Natural killer cell treated with Interleukin-12 subunit alpha and Interleukin-12 subunit beta and Interleukin-15 and Interleukin-18, amount 100 ng/mL, for 72 hours (primary cell): ENCODE data around the gene GOLPH3. TPM values are rescaled to one million over a fixed set of nuclear protein-coding genes. Genes with fewer than 3 reads are reported as not detected.
"Not testable (repeated sequence)": the region's sequence is repeated elsewhere in the genome, so short reads cannot be mapped to it uniquely, and the experiment has no call there.

Experiments
- ATAC-seq, 2 donors: fragments of 150-1000 bp; cut with Tn5 transposase in 1 of 2; sonication (Bioruptor Pico), chemical (Tn5 transposase) in 1 of 2; 2 replicates each; pipeline ENCODE4 v1.10.0; 2021
- DNase-seq: peaks from one replicate; pipeline ENCODE4 v3.0.0; 2022; ENCODE audit warnings: low spot score
- H3K27ac Mint-ChIP-seq, 2 donors: 1 replicate in 1 of 2; 2 replicates in 1 of 2; pipeline ENCODE4 v1.8.0; 2022; ENCODE audit warnings: mixed read lengths in 2 of 2, mild to moderate bottlenecking in 1 of 2, moderate library complexity in 1 of 2
- H3K27me3 Mint-ChIP-seq, 2 donors: 1 replicate in 1 of 2; 2 replicates in 1 of 2; pipeline ENCODE4 v1.8.0; 2022; ENCODE audit warnings: mixed read lengths in 2 of 2
- H3K36me3 Mint-ChIP-seq: one replicate; pipeline ENCODE4 v1.8.0; 2022; ENCODE audit warnings: mixed read lengths
- H3K4me1 Mint-ChIP-seq, 2 donors: 1 replicate in 1 of 2; 2 replicates in 1 of 2; pipeline ENCODE4 v1.8.0; 2022; ENCODE audit warnings: low read depth in 2 of 2, mixed read lengths in 2 of 2, mild to moderate bottlenecking in 1 of 2
- H3K4me3 Mint-ChIP-seq: one replicate; pipeline ENCODE4 v1.8.0; 2022; ENCODE audit warnings: mixed read lengths
- H3K9me3 Mint-ChIP-seq: 2 replicates; pipeline ENCODE4 v1.8.0; 2022; ENCODE audit warnings: mixed read lengths
- total RNA-seq, 2 donors: library from RNA; stranded (reverse); gene quantifications; one replicate each; pipeline ENCODE4 v1.2.3, GENCODE V29; 2022

Gene GOLPH3
- total RNA-seq, 2 donors from 2014 or later = 72.5 to 86.7 TPM

- DNase-seq (no peak), ATAC-seq (no peak)
- H3K9me3 Mint-ChIP-seq = no peaks in the 10 kb centered on the region
- H3K27ac Mint-ChIP-seq = peak overlapping the region; percentile 10 to 44
- peaks cover 19 to 22% of the 10 kb centered on the region in 2 donors for H3K4me1 Mint-ChIP-seq
- H3K36me3 Mint-ChIP-seq = peaks cover 10% of the 10 kb centered on the region
- H3K4me3 Mint-ChIP-seq = peak overlapping the region; percentile 28
- H3K27me3 Mint-ChIP-seq = no peaks in the 10 kb centered on the region
Observed at GRCh38 chr5:32138839-32139493, 35.2 kb downstream of the GOLPH3 start.

- DNase-seq (no peak), ATAC-seq (no peak)
- no peak overlapping the region for H3K27ac Mint-ChIP-seq
- H3K4me3 Mint-ChIP-seq = no peak overlapping the region
- H3K9me3 Mint-ChIP-seq = no peaks in the 10 kb centered on the region
- peaks cover 19% of the 10 kb centered on the region for H3K36me3 Mint-ChIP-seq
- H3K4me1 Mint-ChIP-seq = peaks cover 24 to 30% of the 10 kb centered on the region in 2 donors
- no peaks in the 10 kb centered on the region for H3K27me3 Mint-ChIP-seq
Observed at GRCh38 chr5:32136342-32136741, 37.8 kb downstream of the GOLPH3 start.

GRCh38 chr5:32135086-32135485, 39.0 kb downstream of the GOLPH3 start:
- Mint-ChIP-seq H3K27me3 (no peaks in the 10 kb centered on the region), H3K27ac (peak overlapping the region; percentile 18 to 51), H3K36me3 (peaks cover 26% of the 10 kb centered on the region), H3K9me3 (no peaks in the 10 kb centered on the region), H3K4me3 (no peak overlapping the region), H3K4me1 (peaks cover 34 to 42% of the 10 kb centered on the region in 2 donors)
- ATAC-seq (no peak), DNase-seq (no peak)

- H3K4me3 Mint-ChIP-seq = no peak overlapping the region
- ATAC-seq (no peak), DNase-seq (no peak)
- peak overlapping the region in 1 of 2 donors; percentile 19 for H3K27ac Mint-ChIP-seq
- H3K36me3 Mint-ChIP-seq = peaks cover 22% of the 10 kb centered on the region
- H3K4me1 Mint-ChIP-seq = peaks cover 39 to 48% of the 10 kb centered on the region in 2 donors
- no peaks in the 10 kb centered on the region for H3K9me3 Mint-ChIP-seq
- H3K27me3 Mint-ChIP-seq = no peaks in the 10 kb centered on the region
Observed at GRCh38 chr5:32132757-32133156, 41.4 kb downstream of the GOLPH3 start.

GRCh38 chr5:32131604-32132003, 42.5 kb downstream of the GOLPH3 start:
- Mint-ChIP-seq H3K36me3 (peaks cover 22% of the 10 kb centered on the region), H3K4me3 (no peak overlapping the region), H3K4me1 (peaks cover 42 to 51% of the 10 kb centered on the region in 2 donors), H3K27me3 (no peaks in the 10 kb centered on the region), H3K27ac (no peak overlapping the region), H3K9me3 (no peaks in the 10 kb centered on the region)
- DNase-seq = no peak
- no peak for ATAC-seq

- Mint-ChIP-seq H3K9me3 (no peaks in the 10 kb centered on the region), H3K27ac (peak overlapping the region in 1 of 2 donors; percentile 38), H3K27me3 (no peaks in the 10 kb centered on the region), H3K36me3 (peaks cover 30% of the 10 kb centered on the region), H3K4me3 (no peak overlapping the region), H3K4me1 (peaks cover 44 to 52% of the 10 kb centered on the region in 2 donors)
- ATAC-seq (no peak), DNase-seq (no peak)
Observed at GRCh38 chr5:32130865-32131264, 43.3 kb downstream of the GOLPH3 start.

- Mint-ChIP-seq H3K4me1 (peaks cover 40 to 50% of the 10 kb centered on the region in 2 donors), H3K9me3 (no peaks in the 10 kb centered on the region), H3K27ac (peak overlapping the region; percentile 76), H3K4me3 (peak overlapping the region; percentile 54), H3K36me3 (peaks cover 28% of the 10 kb centered on the region), H3K27me3 (no peaks in the 10 kb centered on the region)
- ATAC-seq (peak; percentile 71 to 82), DNase-seq (no peak)
Observed at GRCh38 chr5:32129074-32129598, 45.0 kb downstream of the GOLPH3 start.

GRCh38 chr5:32127711-32128110, 46.4 kb downstream of the GOLPH3 start:
- DNase-seq (no peak), ATAC-seq (no peak)
- peak overlapping the region; percentile 54 for H3K4me3 Mint-ChIP-seq
- no peaks in the 10 kb centered on the region for H3K9me3 Mint-ChIP-seq
- H3K27ac Mint-ChIP-seq = peak overlapping the region; percentile 76
- peaks cover 19% of the 10 kb centered on the region for H3K36me3 Mint-ChIP-seq
- no peaks in the 10 kb centered on the region for H3K27me3 Mint-ChIP-seq
- peaks cover 44 to 56% of the 10 kb centered on the region in 2 donors for H3K4me1 Mint-ChIP-seq

- H3K27ac Mint-ChIP-seq = no peak overlapping the region
- no peaks in the 10 kb centered on the region for H3K9me3 Mint-ChIP-seq
- DNase-seq = no peak
- H3K27me3 Mint-ChIP-seq = no peaks in the 10 kb centered on the region
- no peak for ATAC-seq
- H3K36me3 Mint-ChIP-seq = peaks cover 19% of the 10 kb centered on the region
- peaks cover 45 to 52% of the 10 kb centered on the region in 2 donors for H3K4me1 Mint-ChIP-seq
- H3K4me3 Mint-ChIP-seq = no peak overlapping the region
Observed at GRCh38 chr5:32126691-32127090, 47.4 kb downstream of the GOLPH3 start.

GRCh38 chr5:32123889-32124676, 50.0 kb downstream of the GOLPH3 start:
- H3K4me1 Mint-ChIP-seq = peaks cover 38 to 39% of the 10 kb centered on the region in 2 donors
- H3K27ac Mint-ChIP-seq = peak overlapping the region; percentile 32 to 58
- no peaks in the 10 kb centered on the region for H3K9me3 Mint-ChIP-seq
- H3K27me3 Mint-ChIP-seq = no peaks in the 10 kb centered on the region
- ATAC-seq (no peak), DNase-seq (no peak)
- no peak overlapping the region for H3K4me3 Mint-ChIP-seq
- peaks cover 20% of the 10 kb centered on the region for H3K36me3 Mint-ChIP-seq

GRCh38 chr5:32123058-32123805, 50.9 kb downstream of the GOLPH3 start:
- no peak overlapping the region for H3K4me3 Mint-ChIP-seq
- H3K27ac Mint-ChIP-seq = peak overlapping the region; percentile 32 to 58
- H3K9me3 Mint-ChIP-seq = no peaks in the 10 kb centered on the region
- no peaks in the 10 kb centered on the region for H3K27me3 Mint-ChIP-seq
- DNase-seq (no peak), ATAC-seq (no peak)
- peaks cover 20% of the 10 kb centered on the region for H3K36me3 Mint-ChIP-seq
- peaks cover 30 to 31% of the 10 kb centered on the region in 2 donors for H3K4me1 Mint-ChIP-seq

- not testable (repeated sequence) for H3K9me3 Mint-ChIP-seq, H3K4me3 Mint-ChIP-seq, ATAC-seq, DNase-seq, H3K27me3 Mint-ChIP-seq
- peaks cover 14% of the 10 kb centered on the region for H3K36me3 Mint-ChIP-seq
- peak overlapping the region in 1 of 2 donors; percentile 16 for H3K27ac Mint-ChIP-seq
- peaks cover 32 to 38% of the 10 kb centered on the region in 2 donors for H3K4me1 Mint-ChIP-seq
Observed at GRCh38 chr5:32118922-32119321, 55.2 kb downstream of the GOLPH3 start.

GRCh38 chr5:32116574-32117313, 57.4 kb downstream of the GOLPH3 start:
- ATAC-seq (no peak), DNase-seq (no peak)
- H3K4me1 Mint-ChIP-seq = peaks cover 23 to 29% of the 10 kb centered on the region in 2 donors
- H3K4me3 Mint-ChIP-seq = no peak overlapping the region
- no peaks in the 10 kb centered on the region for H3K9me3 Mint-ChIP-seq
- H3K27me3 Mint-ChIP-seq = no peaks in the 10 kb centered on the region
- H3K36me3 Mint-ChIP-seq = peaks cover 19% of the 10 kb centered on the region
- H3K27ac Mint-ChIP-seq = peak overlapping the region; percentile 19 to 83
